ENCODE results near the gene GARIN5A. TPM values are rescaled to one million over a fixed set of nuclear protein-coding genes. Genes with fewer than 3 reads are reported as not detected.

GARIN5A gene
- total RNA-seq: 0.22 and 0.37 TPM in 2 replicates

- intact Hi-C loops (cut with micrococcal nuclease): loop anchor here (1.0 to 2.0 kb wide), 8 partner anchors 15 to 147 kb away; partner anchors contain the start of genes JOSD2, KCNC3, NR1H2 and POLD1
Measured at GRCh38 chr19:50476224-50476906, at the start of gene GARIN5A, which contains the start of gene EMC10. Gene GARIN5A (minus strand): TSS chr19:50476848. CDS start chr19:50476388, 460 bp downstream. Gene EMC10 (plus strand): TSS chr19:50476507. CDS start chr19:50476545, 38 bp downstream.

GRCh38 chr19:50522881-50523280 lies 46.2 kb upstream of the GARIN5A start:
- intact Hi-C loops (cut with micrococcal nuclease): no loop called here

GRCh38 chr19:50520822-50521465 lies 44.3 kb upstream of the GARIN5A start:
- intact Hi-C loops (cut with micrococcal nuclease): no loop called here

DNA sequence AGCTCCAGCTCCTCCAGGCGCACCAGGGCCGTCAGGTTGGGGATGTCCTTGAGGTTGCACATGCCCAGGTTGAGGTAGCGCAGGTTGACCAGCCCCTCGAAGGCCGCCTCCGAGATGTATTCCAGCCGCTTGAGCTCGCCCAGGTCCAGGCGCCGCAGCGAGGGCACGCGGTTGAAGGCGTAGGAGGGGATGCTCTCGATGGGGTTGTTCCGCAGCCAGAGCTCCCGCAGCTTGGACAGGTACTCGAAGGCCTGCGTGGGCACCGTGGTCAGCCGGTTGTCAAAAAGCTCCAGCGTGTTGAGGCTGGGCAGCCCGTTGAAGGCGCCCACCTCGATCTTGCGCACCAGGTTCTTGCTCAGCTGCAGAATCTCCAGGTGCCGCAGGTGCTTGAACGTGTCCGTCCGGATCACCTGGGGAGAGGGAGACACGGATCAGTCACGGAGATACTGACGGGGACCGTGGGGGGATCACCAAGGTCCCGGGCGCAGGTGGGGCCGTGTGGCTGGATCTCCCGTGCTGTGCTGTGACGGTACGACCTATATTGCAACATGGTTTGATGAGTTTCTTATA lies 42.4 kb upstream of the GARIN5A start:
- intact Hi-C loops (cut with micrococcal nuclease): no loop called here

GRCh38 chr19:50518091-50519005 lies 41.7 kb upstream of the GARIN5A start:
- intact Hi-C loops (cut with micrococcal nuclease): no loop called here

GRCh38 chr19:50517704-50518075 lies 41.0 kb upstream of the GARIN5A start:
- intact Hi-C loops (cut with micrococcal nuclease): no loop called here

GRCh38 chr19:50516964-50517703 lies 40.5 kb upstream of the GARIN5A start:
- intact Hi-C loops (cut with micrococcal nuclease): no loop called here

- intact Hi-C loops (cut with micrococcal nuclease): no loop called here
Measured at GRCh38 chr19:50516456-50516855, 39.8 kb upstream of the GARIN5A start.

GRCh38 chr19:50515168-50515561 lies 38.5 kb upstream of the GARIN5A start:
- intact Hi-C loops (cut with micrococcal nuclease): no loop called here

- intact Hi-C loops (cut with micrococcal nuclease): loop anchor here (5.0 kb wide), 1 partner anchor 872 kb away; the partner anchor contains the start of genes RRAS and SCAF1
Measured at GRCh38 chr19:50514346-50515167, 37.9 kb upstream of the GARIN5A start.

DNA sequence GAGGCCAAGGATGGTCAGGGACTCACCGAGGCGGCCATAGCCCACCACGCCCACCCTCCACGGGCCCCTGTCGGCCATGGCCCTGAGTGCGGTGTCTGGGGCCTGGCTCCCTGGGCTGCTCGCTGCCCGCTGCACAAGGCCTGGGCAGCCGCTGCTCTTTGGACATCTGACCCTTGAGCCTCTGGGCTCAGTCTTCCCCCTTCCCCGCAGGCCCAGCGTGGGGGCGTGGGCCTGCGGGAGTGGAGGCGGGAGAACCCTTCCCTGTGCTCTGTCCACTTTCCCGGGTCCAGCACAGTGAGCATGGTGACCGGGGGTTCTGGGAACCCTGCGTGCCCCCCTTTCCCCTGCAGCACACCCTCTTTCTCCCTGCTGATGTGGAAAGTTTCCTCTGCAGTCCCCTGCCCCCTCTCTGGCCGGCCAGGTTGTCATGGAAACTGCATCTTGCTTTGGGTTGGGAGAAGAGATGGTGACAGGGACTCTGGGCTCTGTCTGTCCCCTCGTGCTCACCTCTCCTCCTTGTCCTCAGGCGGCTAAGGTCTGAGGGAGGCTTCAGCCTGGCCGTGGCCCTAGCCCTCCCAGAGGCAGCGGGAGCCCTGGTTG lies 37.2 kb upstream of the GARIN5A start, which contains the start of gene ASPDH:
ASPDH (minus strand) TSS at position 168 of the 600 bp plus-strand sequence; CDS start at position 78, 90 bp downstream.
- intact Hi-C loops (cut with micrococcal nuclease): loop anchor here (5.0 kb wide), 1 partner anchor 872 kb away; the partner anchor contains the start of genes RRAS and SCAF1

- intact Hi-C loops (cut with micrococcal nuclease): loop anchor here (5.0 kb wide), 1 partner anchor 871 kb away; the partner anchor contains the start of genes RRAS and SCAF1
Measured at GRCh38 chr19:50512999-50513745, 36.5 kb upstream of the GARIN5A start.

DNA sequence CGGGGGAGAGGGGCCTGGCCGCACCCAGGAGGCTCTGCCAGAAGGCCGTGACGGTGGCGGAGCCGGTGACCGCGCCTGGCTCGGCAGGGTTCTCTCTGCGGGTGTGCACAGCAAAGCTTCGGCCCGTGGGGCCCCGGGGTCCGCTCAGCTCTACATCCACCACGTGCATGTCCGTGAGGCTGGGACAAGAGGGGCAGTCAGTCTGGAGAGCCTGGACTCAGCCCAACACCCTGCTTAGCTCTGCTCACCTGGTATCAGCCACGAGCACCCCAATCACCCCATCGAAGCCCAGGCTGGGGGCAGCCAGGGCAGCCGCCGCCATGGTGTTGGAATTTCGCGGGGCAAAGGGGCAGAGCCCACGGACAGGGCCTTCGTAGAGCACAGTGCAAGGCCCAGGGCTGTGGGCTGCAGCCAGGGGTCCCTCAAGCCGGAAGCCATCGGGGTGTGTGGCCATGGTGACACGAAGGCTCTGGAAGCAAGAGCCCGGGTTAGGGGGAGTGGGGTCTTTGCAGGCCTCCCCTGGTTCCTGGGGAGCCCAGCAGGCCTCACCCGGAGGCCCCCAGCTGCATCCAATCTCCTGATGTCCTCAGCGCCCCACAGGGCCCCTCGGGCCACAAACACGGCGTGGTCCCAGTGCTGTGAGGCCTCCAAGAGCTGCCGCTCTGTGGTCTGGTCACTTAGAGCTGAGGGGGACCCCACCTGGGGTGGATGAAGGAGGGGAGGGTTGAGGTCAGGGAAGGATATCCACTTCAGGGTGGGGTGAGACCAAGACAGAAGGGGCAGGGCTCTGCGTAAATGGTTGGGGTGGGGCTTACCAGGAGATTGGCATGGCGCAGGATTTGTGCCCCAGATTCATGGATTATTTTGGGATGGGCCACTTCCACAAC lies 35.7 kb upstream of the GARIN5A start:
- intact Hi-C loops (cut with micrococcal nuclease): loop anchor here (5.0 kb wide), 1 partner anchor 870 kb away; the partner anchor contains the start of genes RRAS and SCAF1

DNA sequence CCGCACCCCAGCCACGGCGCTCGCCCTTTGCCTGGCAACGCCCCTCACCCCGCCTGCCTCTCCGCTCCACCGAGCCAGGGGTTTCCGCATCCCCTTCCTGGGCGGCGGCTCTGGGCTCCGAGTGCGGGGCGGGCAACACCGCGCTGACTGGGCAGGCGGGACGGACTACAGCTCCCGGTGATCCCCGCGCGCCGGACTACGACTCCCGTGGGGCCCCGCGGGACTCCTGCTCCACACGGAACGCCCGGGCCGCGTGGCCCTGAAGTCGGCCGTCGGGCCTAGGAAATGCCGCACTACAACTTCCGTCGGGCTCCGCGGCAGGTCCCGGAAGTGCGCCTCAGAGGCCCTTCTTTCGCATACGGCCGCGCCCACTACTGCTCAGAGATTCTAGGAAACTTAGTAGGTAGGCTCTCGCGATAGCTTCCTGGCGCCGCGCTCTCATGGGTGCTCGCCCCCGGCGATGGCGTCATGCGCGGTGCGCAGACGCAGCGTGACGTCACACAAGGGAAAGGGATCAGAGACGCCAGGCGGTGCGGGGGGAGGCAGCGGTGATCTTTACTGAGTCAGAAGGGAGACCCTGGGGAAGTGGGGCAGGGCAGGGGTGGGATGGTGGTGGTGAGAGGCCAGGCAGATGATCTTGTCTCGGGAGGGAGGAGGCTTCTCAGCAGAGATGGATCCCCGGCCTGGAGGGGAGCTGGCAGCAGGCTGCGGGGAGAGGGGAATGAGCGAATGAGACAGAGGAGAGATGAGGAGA lies 34.6 kb upstream of the GARIN5A start, which contains the start of gene JOSD2:
JOSD2 (minus strand) TSS at position 123 of the 754 bp plus-strand sequence. CDS start 760 bp downstream, outside the sequence.
- intact Hi-C loops (cut with micrococcal nuclease): loop anchor here (1.0 to 5.0 kb wide), 12 partner anchors 35 to 869 kb away; partner anchors contain the start of genes EMC10, GARIN5A, KCNC3 and NR1H2

DNA sequence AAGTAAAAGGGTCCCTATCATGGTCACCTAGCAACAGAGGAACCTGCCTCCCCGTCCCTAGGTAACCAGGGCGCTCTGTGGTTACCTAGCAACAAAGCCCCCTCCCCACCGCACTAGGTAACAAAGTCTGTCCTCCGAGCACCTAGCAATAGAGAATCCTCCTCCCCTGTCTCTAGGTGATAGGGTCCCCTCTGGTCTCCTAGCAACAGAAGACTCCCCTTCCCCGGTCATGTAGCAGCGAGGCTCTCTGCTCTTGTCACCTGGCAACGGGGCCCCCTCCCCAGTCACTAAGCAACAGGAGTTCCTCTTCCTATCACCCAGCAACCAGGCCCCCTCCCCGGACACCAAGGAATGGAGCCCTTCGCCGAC lies 34.0 kb upstream of the GARIN5A start:
- intact Hi-C loops (cut with micrococcal nuclease): loop anchor here (1.0 to 5.0 kb wide), 12 partner anchors 34 to 868 kb away; partner anchors contain the start of genes EMC10, GARIN5A, KCNC3 and NR1H2

- intact Hi-C loops (cut with micrococcal nuclease): loop anchor here (5.0 kb wide), 1 partner anchor 868 kb away; the partner anchor contains the start of genes RRAS and SCAF1
Measured at GRCh38 chr19:50510121-50510670, 33.5 kb upstream of the GARIN5A start.

All from T-helper 1 cell treated with Interleukin-12 subunit alpha and Interleukin-12 subunit beta and Interleukin-4 antibody, amounts not matched to agents 30 ng/mL and 1 ng/mL, for 36 hours (primary cell).